Osteoblast (primary cell): Measurements from ENCODE around the gene QARS1. TPM values are rescaled to one million over a fixed set of nuclear protein-coding genes. Genes with fewer than 3 reads are reported as not detected.

Experiments
- DNase-seq: peaks from one replicate; pipeline ENCODE4 v3.0.0; 2011; ENCODE audit warnings: low spot score, mixed read lengths; ENCODE audit not compliant: insufficient read length; ENCODE audit errors: missing footprints
- H2AFZ ChIP-seq: 2 replicates; pipeline ENCODE4 v1.6.0; 2011; ENCODE audit warnings: mild to moderate bottlenecking, low read length
- H3K27ac ChIP-seq: 2 replicates; pipeline ENCODE4 v1.5.1; 2011; ENCODE audit warnings: mild to moderate bottlenecking, low read depth, low read length, moderate library complexity
- H3K27me3 ChIP-seq: 2 replicates; pipeline ENCODE4 v1.6.0; 2012; ENCODE audit warnings: mild to moderate bottlenecking, control low read depth, inconsistent platforms, low read length, moderate library complexity; ENCODE audit not compliant: insufficient read depth
- H3K36me3 ChIP-seq: 2 replicates; pipeline ENCODE4 v1.5.1; 2011; ENCODE audit warnings: mild to moderate bottlenecking, low read length, control low read depth, moderate library complexity; ENCODE audit not compliant: insufficient read depth
- H3K4me1 ChIP-seq: 2 replicates; pipeline ENCODE4 v1.5.1; 2011; ENCODE audit warnings: mild to moderate bottlenecking, low read length, control low read depth, moderate library complexity; ENCODE audit not compliant: insufficient read depth
- H3K4me2 ChIP-seq: 2 replicates; pipeline ENCODE4 v1.6.0; 2011; ENCODE audit warnings: mild to moderate bottlenecking, low read length; ENCODE audit not compliant: insufficient read depth
- H3K4me3 ChIP-seq: fragments of 200-600 bp; sonication (generic); 3 replicates; pipeline ENCODE4 v1.5.1; 2012; ENCODE audit warnings: mild to moderate bottlenecking, low read length, inconsistent platforms; ENCODE audit not compliant: insufficient read depth
- H3K79me2 ChIP-seq: 2 replicates; pipeline ENCODE4 v1.6.0; 2012; ENCODE audit warnings: mild to moderate bottlenecking, low read length, control low read depth, inconsistent platforms; ENCODE audit not compliant: insufficient read depth
- H3K9me3 ChIP-seq: 2 replicates; pipeline ENCODE4 v1.5.1; 2011; ENCODE audit warnings: low read depth, low read length, control low read depth
- H4K20me1 ChIP-seq: 2 replicates; pipeline ENCODE4 v1.6.0; 2012; ENCODE audit warnings: mild to moderate bottlenecking, low read length, control low read depth; ENCODE audit not compliant: insufficient read depth
- small RNA-seq: library from RNA; depleted of rRNA; stranded (forward); fragments of <200 nt; gene quantifications from one replicate; pipeline ENCODE3, GENCODE V24; 2012
- total RNA-seq: library from RNA; depleted of rRNA; stranded (reverse); fragments of >200 nt; gene quantifications from 2 replicates; pipeline ENCODE4 v1.2.3, GENCODE V29; 2012
- TF ChIP-seq, protein P1 (sequence below): IDR thresholded peaks from 2 replicates; pipeline ENCODE4 v1.5.1; 2011; ENCODE audit warnings: mild to moderate bottlenecking, low read depth, low read length, moderate library complexity; ENCODE audit errors: extremely low read depth

The QARS1 gene
- total RNA-seq, 1 donor: 416 TPM

GRCh38 chr3:49057268-49057667 is 47.3 kb downstream of the QARS1 start:
- TF ChIP-seq, protein P1, sequence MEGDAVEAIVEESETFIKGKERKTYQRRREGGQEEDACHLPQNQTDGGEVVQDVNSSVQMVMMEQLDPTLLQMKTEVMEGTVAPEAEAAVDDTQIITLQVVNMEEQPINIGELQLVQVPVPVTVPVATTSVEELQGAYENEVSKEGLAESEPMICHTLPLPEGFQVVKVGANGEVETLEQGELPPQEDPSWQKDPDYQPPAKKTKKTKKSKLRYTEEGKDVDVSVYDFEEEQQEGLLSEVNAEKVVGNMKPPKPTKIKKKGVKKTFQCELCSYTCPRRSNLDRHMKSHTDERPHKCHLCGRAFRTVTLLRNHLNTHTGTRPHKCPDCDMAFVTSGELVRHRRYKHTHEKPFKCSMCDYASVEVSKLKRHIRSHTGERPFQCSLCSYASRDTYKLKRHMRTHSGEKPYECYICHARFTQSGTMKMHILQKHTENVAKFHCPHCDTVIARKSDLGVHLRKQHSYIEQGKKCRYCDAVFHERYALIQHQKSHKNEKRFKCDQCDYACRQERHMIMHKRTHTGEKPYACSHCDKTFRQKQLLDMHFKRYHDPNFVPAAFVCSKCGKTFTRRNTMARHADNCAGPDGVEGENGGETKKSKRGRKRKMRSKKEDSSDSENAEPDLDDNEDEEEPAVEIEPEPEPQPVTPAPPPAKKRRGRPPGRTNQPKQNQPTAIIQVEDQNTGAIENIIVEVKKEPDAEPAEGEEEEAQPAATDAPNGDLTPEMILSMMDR: no peak

DNA sequence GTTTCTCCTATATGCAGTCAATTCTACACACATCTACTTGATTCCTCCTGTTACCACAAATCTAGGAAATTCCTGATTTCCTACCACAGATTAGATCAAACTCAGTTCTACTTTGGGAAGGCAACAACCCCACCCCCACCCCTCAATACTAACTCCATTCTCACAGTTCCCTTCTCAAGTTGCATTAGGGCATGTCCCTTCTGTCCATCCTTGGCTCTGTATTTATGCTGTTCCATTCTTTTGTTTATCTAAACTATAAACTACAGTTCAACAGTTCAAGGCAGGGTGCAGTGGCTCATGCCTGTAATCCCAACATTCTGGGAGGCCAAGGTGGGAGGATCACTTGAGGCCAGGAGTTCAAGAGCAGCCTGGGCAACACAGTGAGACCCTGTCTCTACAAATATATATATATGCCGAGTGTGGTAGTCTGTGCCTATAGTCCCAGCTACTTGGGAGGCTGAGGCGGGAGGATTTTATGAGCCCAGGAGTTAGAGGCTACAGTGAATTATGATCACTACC is 50.2 kb downstream of the QARS1 start:
- no peak overlapping the region for H3K4me3 ChIP-seq
- H3K36me3 ChIP-seq: peaks cover 52% of the 10 kb centered on the region
- TF ChIP-seq, protein P1: no peak
- no peaks in the 10 kb centered on the region for H3K4me1 ChIP-seq
- no peak overlapping the region for H3K4me2 ChIP-seq
- no peak overlapping the region for H3K27ac ChIP-seq
- no peak overlapping the region for H2AFZ ChIP-seq
- DNase-seq: no peak
- H3K79me2 ChIP-seq: peaks cover 42% of the 10 kb centered on the region
- H4K20me1 ChIP-seq: peaks cover 24% of the 10 kb centered on the region
- H3K9me3 ChIP-seq: no peaks in the 10 kb centered on the region
- H3K27me3 ChIP-seq: no peaks in the 10 kb centered on the region

More at GRCh38 chr3:49057268-49057667, 47.3 kb downstream of the QARS1 start:
- Histone ChIP-seq H3K4me2 (no peak overlapping the region), H3K27ac (no peak overlapping the region), H3K27me3 (no peaks in the 10 kb centered on the region), H2AFZ (no peak overlapping the region), H4K20me1 (peaks cover 25% of the 10 kb centered on the region), H3K79me2 (peaks cover 38% of the 10 kb centered on the region), H3K36me3 (peaks cover 55% of the 10 kb centered on the region), H3K4me3 (no peak overlapping the region), H3K4me1 (no peaks in the 10 kb centered on the region), H3K9me3 (no peaks in the 10 kb centered on the region)
- DNase-seq: no peak

DNA sequence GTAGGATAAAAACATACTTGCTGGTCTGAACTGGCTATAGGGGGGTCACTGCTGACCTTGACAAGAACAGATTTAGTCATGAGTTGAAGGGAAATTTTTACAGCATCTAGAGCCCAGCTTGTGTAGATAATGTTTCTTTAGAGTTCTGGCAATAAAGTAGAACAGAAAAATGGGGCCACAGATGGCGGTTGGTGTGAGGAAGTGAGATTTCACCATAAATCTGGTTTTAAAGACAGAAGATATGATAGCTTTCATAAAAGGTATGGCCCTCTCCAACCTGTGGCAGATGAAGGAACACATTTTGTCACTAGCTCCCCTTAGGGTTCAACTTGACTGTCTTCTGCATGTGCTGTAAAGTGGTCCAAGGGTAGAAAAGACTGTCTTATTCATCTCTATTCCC is 51.0 kb downstream of the QARS1 start:
- Histone ChIP-seq H3K9me3 (no peaks in the 10 kb centered on the region), H3K4me3 (no peak overlapping the region), H3K27me3 (no peaks in the 10 kb centered on the region), H3K4me1 (no peaks in the 10 kb centered on the region), H3K4me2 (no peak overlapping the region), H3K79me2 (peaks cover 44% of the 10 kb centered on the region), H3K36me3 (peaks cover 52% of the 10 kb centered on the region), H3K27ac (no peak overlapping the region), H4K20me1 (peaks cover 24% of the 10 kb centered on the region), H2AFZ (no peak overlapping the region)
- DNase-seq: no peak
- TF ChIP-seq, protein P1: no peak

Small RNA genes within 50 kb of the gene (small RNA-seq; reads per million reads assigned to genes)
- not detected for gene RN7SL182P

Other genes starting within 250 kb of the QARS1 start
- 11.2 and 11.9 TPM in 2 replicates for gene SLC25A20, start 205.9 kb downstream of the QARS1 start, total RNA-seq
- gene ARIH2, start 185.9 kb downstream of the QARS1 start, total RNA-seq: 69.1 and 82.5 TPM in 2 replicates
- 31.8 and 32.4 TPM in 2 replicates for gene P4HTM, start 114.5 kb downstream of the QARS1 start, total RNA-seq
- gene WDR6, start 97.4 kb downstream of the QARS1 start, total RNA-seq: 74.3 and 98.4 TPM in 2 replicates
- gene DALRD3, start 86.2 kb downstream of the QARS1 start, total RNA-seq: 37.1 and 39.1 TPM in 2 replicates
- 43.0 and 43.4 TPM in 2 replicates for gene NDUFAF3, start 82.6 kb downstream of the QARS1 start, total RNA-seq
- 273 and 286 TPM in 2 replicates for gene IMPDH2, start 75.4 kb downstream of the QARS1 start, total RNA-seq
- gene QRICH1, start 10.7 kb downstream of the QARS1 start, total RNA-seq: 136 and 167 TPM in 2 replicates
- 37.1 and 49.6 TPM in 2 replicates for gene USP19, start 16.1 kb upstream of the QARS1 start, total RNA-seq
- gene LAMB2, start 28.3 kb upstream of the QARS1 start, total RNA-seq: 355 and 450 TPM in 2 replicates
- gene CCDC71, start 61.6 kb upstream of the QARS1 start, total RNA-seq: 19.2 and 22.8 TPM in 2 replicates
- gene KLHDC8B, start 66.8 kb upstream of the QARS1 start, total RNA-seq: 16.6 and 18.3 TPM in 2 replicates
- 1.8 and 3.6 TPM in 2 replicates for gene C3orf62, start 172.5 kb upstream of the QARS1 start, total RNA-seq
- 20.3 and 22.1 TPM in 2 replicates for gene USP4, start 235.3 kb upstream of the QARS1 start, total RNA-seq